HG03103 (cell line): ENCODE measurements around the gene ABHD12B.
"Not testable (repeated sequence)": the region's sequence is repeated elsewhere in the genome, so short reads cannot be mapped to it uniquely, and the experiment has no call there.

Source experiments
- ATAC-seq: cut with Tn5 transposase; IDR thresholded peaks from one replicate; pipeline ENCODE4 v1.9.1; 2021; ENCODE audit warnings: low read depth; ENCODE audit not compliant: unreplicated experiment

Gene ABHD12B

DNA sequence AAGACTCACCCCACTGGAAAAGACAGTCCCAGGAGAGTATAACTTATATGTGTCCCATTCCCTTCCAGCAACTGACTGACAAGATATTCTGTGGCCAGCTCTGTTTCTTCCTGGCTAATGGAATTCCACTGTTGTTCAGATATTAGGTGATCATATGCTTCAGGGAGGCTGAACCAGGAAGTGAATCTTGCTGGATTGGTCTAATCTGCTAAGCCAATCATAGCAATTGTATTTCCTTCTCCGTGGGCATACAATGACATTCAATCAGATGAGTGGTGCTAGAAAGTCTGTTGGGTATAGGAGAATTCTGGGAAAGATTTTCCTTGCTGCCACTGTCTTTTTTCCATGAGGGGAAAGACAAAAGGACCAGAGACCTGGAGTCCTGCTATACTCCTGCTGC, 60.3 kb downstream of the ABHD12B start:
- ATAC-seq: no peak

DNA sequence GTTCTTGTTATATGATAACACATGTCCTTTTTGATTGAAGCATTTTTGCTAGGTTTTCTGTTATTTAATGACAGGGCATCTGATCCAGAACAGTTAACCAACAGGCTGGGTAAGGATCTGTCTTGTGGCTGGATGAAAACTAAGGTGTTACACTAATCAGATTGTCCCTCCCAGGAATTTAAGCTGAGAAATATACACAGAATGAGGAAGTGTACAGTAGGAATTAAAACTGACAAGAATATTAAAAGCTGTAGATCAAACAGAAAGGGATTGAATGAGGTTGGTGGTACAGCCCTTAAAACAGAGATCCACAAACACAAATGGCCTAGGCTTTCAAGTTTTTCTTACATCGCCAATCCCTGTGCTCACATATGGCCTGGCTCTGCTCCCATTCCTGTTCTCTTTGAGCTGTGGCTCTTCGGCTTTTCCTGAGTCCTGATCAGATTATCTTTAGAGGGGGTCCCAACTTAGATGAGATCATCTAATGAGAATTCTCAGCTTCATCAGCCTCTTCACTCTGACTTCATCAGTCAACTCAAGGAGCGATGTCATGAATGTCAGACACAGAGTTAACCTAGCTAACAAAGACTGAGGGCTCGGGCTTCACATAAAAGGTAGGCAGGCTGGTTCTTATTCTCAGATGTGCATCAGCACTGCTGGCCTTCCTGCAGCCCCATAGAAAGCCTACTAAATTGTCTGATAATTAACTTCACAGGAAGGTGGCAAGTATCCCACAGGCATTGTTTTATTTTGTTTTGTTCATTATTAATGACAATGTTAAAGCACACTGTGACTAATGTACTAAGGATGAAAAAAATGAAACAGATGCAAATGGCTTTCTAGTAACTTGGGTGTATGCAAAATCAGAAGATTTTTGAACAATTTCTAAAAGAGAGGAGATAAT, 61.0 kb downstream of the ABHD12B start:
- ATAC-seq: no peak

DNA sequence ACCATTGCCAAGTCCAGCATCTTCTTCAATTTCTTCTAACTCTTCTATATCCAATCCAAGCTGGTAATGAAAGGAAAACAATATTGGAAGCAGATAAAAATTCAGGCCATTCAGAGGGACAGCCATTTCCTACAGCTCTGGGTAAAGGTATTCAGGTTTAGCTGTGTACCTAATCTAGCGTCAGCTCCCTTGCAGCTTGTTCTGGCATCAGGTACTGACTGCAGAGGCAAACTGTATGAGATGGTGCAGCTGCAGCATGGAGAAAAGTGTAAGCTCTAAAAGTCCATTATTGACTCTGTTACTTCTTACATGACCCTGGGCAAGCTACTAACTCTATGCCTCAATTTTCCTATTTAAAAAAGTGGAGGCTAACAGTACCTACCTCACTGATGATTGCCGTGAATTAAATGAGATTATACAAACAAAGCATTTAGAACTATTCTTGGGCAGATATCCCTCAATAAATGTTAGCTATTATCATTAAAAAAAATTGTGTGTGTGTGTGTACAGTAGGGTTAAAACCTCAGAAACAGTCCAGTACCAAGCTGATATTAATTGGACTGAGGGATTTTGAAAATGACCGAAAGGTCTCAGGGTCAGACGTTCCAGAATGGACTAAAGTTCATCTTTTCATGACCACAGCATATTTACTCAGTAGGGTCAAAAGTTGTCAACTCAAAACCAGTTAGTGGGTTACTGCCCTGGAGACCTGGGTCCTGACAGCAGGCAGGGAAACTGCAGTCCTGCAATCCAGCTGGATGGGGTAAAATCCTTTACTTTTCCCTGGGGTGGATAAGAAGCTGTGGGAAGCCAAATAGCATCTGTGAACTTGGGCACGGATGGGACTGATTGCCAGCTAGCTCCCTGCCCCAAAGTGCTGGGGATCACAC, 63.5 kb downstream of the ABHD12B start:
- ATAC-seq: no peak

DNA sequence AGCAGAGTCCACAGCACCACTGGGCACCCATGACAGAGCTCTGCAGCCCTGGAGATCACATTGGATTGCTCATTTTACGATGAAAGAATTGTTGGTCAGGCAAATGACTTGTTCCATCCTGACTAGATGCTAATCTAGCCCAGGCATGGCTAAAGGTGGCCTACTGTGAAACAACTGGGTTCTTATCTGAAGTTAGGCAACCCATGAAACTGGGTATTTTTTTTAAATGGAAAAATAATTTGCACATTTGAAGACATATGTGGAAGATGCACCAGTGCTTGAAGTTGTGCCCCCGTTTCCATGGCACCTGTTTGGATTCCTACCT, 64.1 kb downstream of the ABHD12B start:
- ATAC-seq: no peak

DNA sequence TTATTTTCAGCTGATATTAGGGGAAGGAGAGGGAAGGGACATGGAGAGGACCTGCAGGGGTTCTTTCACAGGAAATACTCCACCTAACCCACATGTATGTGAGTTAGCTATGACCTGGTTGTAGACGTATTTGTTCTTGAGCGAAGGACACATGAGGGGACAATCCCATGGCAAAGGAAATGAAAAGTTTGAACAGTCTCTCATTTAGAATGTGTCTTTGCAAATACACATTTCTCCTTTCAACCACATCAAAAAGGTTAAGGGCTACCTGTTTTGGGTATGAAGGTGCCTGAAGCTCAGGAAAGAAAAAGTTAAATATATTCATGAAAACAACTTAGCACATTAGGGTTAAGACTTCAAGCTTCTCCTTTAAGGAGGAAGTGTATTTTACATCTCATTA, 65.0 kb downstream of the ABHD12B start:
- no peak for ATAC-seq

DNA sequence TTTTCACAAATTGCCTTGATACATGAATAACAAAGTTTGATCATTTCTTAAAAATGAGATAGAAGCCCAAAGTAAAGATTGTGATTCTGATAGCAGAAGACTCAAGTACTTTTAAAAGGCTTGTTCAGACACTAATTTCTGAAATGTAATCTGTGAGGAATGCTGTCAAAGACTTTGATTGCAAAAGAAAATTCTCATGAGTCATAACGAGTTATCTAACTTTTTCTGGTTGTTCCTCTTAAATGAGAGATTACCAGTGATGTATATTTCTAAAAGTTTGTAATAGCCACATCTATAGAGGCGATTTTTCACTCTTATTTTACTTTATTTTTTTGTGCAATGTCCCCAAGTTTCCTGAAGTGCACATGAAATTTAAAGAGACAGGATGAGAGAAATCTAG, 65.5 kb downstream of the ABHD12B start:
- ATAC-seq: no peak

DNA sequence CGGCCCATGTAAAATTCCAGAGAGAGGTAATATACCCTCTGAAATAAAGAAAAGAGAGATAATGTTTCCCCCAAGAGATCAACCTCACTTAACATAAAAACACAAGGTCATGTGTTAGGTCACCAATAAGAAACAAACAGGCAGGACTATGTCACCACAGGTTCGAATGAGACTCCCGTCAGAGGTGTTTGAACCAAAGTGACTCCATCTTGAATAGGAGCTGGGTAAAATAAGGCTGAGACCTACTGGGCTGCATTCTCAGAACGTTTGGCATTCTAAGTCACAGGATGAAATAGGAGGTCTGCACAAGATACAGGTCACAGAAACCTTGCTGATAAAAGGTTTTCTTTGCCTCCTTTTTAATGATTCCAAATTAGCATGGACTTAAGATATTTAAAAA, 65.9 kb downstream of the ABHD12B start:
- ATAC-seq: no peak

DNA sequence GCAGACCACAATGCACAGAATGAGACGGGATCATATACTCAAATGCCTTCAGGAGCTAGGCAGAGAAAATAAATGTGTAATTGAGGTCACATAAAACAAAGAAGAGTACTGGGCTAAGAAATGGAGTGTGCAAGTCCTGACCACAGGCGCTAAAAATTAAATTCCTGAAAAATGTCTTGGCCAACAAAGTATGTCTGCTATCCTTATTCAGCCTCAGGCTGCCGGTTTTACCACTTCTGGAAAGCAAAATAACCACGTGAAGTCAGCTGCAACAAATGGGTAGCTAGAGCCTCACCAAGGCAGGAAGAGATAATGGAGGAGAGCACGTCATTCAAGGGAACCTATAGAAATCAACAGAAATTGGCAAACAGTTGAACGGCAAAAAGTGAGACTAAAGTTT, 69.3 kb downstream of the ABHD12B start:
- no peak for ATAC-seq

DNA sequence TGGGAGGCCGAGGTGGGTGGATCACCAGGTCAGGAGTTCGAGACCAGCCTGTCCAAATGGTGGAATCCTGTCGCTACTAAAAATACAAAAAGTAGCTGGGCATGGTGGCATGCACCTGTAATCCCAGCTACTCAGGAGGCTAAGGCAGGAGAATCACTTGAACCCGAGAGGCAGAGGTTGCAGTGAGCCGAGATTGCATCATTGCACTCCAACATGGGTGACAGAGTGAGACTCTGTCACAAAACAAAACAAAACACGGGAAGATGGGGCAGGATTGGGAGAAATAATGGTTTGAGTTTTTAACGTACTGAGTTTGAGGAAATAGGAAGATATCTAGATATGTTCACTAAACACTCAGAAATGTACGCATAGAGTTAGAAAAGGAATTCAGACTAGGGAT, 69.8 kb downstream of the ABHD12B start:
- ATAC-seq: not testable (repeated sequence)

DNA sequence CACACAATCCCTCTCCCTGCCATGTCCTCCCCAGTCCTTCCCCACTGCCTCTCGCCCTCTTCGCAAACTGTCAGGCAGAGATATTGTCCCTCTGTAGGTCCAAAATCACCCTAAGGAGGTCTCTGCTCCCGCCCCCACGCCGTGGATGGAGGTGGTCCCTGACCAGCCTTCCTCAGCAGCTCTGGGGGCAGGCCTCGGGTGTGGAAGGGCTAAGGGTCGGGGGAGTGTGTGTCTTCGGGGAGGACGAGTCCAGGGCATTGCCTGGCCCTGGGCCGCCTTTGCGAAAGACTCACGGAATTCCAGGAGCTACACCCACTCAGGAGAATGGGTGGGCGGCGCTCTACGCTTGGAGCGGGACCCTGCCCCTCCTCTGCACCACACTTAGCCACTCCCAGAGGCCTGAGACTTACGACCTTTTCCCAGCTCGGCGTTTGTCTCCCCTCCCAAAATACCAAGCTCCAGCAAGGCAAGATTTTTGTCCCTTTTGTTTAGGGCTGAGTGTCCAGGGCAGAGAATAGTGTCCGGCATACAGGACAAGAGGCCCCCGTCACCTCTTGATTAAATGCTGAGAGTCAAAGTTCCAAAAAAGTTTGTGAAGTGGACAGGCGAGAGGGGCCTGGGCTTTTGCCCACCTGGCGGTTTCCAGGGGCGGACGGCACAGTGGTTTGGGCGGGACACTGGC, 71.5 kb downstream of the ABHD12B start:
- ATAC-seq: no peak

DNA sequence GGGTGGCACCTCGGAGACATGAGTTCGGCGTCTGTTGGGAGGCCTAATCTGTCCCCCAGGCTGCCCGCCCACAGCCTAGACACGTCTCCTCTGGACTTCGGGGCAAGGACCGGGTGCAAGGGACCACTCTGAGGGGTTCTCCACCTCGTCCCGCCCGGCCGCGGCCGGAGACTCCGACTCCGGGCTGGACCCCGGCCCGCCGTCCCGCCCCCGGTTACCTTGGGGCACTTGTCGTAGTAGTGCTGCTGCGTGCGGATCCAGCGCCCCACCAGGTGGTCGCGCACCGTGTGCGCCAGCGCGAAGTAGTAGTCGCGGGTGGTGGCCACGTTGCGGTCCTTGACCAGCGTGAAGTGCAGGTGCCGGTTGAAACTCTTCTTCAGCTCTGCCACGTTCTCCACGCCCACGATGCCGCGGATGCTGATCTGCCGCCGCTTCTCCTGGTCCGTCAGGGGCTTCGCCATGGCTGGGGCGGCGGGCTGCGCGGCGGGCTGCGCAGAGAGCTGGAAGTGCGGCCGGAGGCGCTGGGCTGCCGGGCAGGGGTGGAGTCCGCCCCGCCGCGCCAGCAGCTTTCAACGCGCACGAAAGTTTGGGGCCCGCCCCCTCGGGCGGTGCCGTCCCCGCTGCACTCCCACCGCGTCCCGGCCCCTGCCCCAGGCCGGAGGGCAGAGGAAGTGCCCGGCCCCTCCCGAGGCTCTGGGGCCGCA, 72.2 kb downstream of the ABHD12B start, which contains the start of gene PYGL:
TSS of gene PYGL (minus strand) at position 541 of the 704 bp plus-strand sequence. CDS start at position 461, 80 bp downstream.
- no peak for ATAC-seq

DNA sequence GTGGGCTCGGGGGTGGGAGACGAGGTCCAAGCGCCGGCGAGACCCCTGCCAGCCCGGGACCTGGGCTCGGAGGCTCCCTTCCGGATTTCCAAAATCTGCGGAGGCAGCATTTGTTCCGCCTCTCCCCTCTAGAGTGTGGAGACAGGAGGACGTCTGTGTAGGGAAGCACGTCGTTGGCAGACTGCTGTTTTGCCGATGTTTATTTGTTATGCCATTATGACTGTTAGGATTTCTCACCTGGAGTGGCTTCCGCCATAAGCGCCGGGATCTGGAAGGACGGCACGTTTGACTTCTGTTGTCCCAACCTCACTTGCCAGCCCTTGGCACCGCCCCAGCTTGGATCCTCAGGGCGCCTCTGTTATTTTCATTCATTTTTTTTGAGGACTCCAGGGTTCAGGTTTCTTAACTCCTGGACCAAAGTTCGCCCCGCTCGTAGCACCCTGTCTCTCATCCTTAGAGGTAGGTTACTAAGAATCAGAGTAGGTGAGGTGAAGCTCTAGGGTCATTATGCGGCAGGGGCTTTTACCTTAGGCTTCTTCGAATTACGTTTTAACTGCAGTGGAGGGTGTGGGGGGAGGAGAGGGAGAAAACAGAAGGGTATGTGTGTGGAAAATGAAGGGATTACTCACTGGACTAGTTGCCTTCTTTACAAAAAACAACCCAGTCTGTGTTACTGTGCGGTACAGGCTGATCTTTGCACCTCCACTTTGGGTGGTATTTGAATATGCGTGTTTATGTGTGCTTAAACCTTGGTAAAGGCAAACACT, 73.0 kb downstream of the ABHD12B start:
- ATAC-seq: no peak

DNA sequence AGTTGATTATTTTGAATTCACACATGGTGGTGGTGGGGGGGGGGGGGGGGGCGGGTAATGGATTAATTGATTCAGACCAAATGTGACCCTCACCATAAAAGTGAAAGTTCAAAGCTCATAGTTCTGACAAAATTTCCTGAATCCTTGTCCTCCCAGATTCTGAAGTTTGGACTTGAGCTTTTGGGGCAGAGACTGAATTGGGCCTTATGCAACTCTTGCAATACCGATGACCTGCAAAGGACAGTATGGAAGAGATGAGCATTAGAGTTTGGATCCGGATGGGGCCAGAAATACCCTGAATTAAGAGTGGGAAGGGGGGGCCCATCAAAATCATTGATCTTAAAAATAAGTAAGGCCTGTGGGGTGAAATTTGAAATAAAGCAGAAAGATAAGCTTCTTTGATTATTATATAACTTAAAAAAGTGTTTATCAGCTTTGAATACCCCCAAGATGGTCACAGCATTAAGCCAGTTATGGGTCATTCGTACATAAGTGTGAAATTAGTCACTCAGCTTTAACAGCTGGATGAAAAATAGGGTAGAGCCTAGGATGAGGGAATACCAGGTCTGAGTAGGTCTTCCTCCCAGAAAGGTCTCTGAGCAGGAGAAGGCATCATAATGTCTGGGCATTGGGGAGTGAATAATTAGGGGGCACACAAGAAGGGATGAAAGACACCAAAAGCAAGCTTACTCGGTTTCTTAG, 74.5 kb downstream of the ABHD12B start:
- no peak for ATAC-seq

DNA sequence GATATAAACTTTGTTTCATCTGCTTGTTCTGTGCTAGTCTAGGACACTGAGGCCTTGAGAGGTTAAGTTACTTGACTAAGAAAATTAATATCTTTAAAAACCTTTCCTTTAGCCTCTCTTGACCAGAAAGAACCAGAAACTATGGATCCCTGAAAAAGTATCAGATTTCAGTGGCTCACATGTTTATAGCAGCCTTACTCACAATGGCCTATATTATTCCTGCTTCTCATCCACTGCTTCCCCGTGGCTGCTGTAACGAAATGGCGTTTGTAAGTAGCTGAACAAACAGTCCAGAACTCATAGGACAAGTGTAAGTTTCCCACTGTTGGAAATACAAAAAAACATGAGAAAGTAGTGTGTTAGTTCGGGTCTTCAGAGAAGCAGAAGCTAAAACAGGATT, 75.6 kb downstream of the ABHD12B start:
- no peak for ATAC-seq

DNA sequence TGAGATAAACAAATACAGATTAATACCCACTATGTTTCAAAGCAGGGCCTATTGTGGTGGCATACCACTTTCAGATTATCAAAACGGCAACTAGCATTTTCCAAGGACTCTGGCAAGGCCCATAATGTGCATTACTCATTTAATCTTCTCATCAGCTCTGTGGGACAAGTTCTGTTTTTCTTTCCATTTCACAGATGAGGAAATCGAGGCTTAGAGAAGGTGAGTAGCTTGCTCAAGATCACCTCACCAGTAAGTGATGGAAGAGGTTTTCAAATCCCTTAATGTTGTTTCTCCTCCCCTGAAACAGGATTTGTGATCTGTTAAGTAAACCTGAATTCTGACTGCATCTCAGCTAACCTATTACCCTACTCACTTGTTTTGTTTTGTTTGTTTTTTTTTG, 76.4 kb downstream of the ABHD12B start:
- ATAC-seq: no peak

DNA sequence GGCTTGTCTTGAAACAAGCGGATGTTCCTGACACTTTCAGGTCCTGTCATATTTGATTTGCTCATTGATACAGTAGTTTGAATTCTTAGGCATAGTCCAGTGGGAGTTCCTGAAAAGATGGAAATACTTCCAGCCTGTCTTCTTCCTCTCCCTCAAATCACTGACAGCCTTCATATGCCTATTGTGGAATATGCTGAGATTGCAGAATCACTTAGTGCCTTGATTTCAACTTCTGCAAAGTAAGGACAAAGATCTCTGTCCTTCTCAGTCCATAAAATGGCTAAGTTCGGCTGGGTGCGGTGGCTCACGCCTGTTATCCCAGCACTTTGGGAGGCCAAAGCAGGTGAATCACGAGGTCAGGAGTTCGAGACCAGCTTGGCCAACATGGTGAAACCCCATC, 79.2 kb downstream of the ABHD12B start:
- no peak for ATAC-seq

DNA sequence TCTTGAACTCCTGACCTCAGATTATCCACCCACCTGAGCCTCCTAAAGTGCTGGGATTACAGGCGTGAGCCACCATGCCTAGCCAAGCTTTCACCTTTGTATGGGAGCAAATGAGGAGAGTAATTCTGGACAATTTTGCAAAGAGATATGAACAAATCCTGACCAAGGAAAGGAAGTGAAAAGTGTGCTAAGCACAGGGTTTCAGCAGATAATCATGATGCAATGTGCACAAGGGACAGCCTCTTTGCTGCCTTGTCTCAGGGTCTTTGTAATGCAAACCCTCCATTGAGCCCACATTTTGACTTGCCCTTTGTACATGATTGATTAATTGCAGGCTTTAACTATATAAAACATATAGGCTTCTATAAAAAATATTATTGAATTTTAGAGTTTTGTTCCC, 81.6 kb downstream of the ABHD12B start:
- ATAC-seq: no peak
